CD14-positive monocyte (primary cell): Measurements from ENCODE around the gene TNFRSF19. TPM values are rescaled to one million over a fixed set of nuclear protein-coding genes. Genes with fewer than 3 reads are reported as not detected.

Experiments used
- DNase-seq, 3 donors: peaks; one replicate each; pipeline ENCODE4 v3.0.0-alpha.2; 2011 to 2022
- H2AFZ ChIP-seq: 2 replicates; pipeline ENCODE4 v1.6.0; 2012; ENCODE audit warnings: mild to moderate bottlenecking, low read depth, low read length, inconsistent platforms; ENCODE audit not compliant: insufficient read depth, poor library complexity, severe bottlenecking
- H3K27ac ChIP-seq, 2 donors: 1 replicate in 1 of 2; 2 replicates in 1 of 2; pipeline ENCODE4 v1.5.1; 2012 to 2013; ENCODE audit warnings: low read length in 2 of 2, control low read depth in 1 of 2, inconsistent platforms in 1 of 2, low read depth in 1 of 2, mild to moderate bottlenecking in 1 of 2
- H3K27me3 ChIP-seq, 2 donors: one replicate each; pipeline versions ENCODE4 v1.6.0 to v1.6.1; 2011 to 2013; ENCODE audit warnings: low read length in 2 of 2; ENCODE audit not compliant: control insufficient read depth in 2 of 2, insufficient read depth in 2 of 2
- H3K36me3 ChIP-seq, 2 donors: replicated peaks in 1 of 2; 1 replicate in 1 of 2; 2 replicates in 1 of 2; pipeline versions ENCODE4 v1.5.1 to v1.6.1; 2012 to 2013; ENCODE audit warnings: low read length in 2 of 2, control low read depth in 1 of 2, inconsistent platforms in 1 of 2, mild to moderate bottlenecking in 1 of 2; ENCODE audit not compliant: insufficient read depth in 2 of 2, control insufficient read depth in 1 of 2
- H3K4me1 ChIP-seq, 2 donors: 1 replicate in 1 of 2; 2 replicates in 1 of 2; pipeline versions ENCODE4 v1.5.1 to v1.6.1; 2012 to 2013; ENCODE audit warnings: low read length in 2 of 2, control low read depth in 1 of 2, inconsistent platforms in 1 of 2, mild to moderate bottlenecking in 1 of 2, moderate library complexity in 1 of 2; ENCODE audit not compliant: insufficient read depth in 2 of 2, control insufficient read depth in 1 of 2
- H3K4me2 ChIP-seq: replicated peaks from 2 replicates; pipeline ENCODE3; 2012; ENCODE audit warnings: low read length, moderate library complexity, mild to moderate bottlenecking; ENCODE audit not compliant: poor library complexity, severe bottlenecking; ENCODE audit errors: extremely low read depth
- H3K4me3 ChIP-seq, 3 experiments: fragments of 200-600 bp in 1 of 3; sonication (generic) in 1 of 3; replicated peaks in 1 of 3; 1 replicate in 2 of 3; 2 replicates in 1 of 3; pipeline ENCODE4 v1.5.1; 2011 to 2013; ENCODE audit warnings: low read length in 3 of 3, mild to moderate bottlenecking in 3 of 3, control low read depth in 2 of 3, low read depth in 2 of 3, inconsistent platforms in 1 of 3, moderate library complexity in 1 of 3
- H3K79me2 ChIP-seq: 2 replicates; pipeline ENCODE4 v1.6.0; 2012; ENCODE audit warnings: mild to moderate bottlenecking, control low read depth, inconsistent platforms, low read length, moderate library complexity; ENCODE audit not compliant: insufficient read depth
- H3K9ac ChIP-seq: 2 replicates; pipeline ENCODE4 v1.6.0; 2017; ENCODE audit warnings: low read length, mild to moderate bottlenecking; ENCODE audit not compliant: insufficient read depth, poor library complexity, severe bottlenecking
- H3K9me3 ChIP-seq, 2 donors: replicated peaks in 1 of 2; 1 replicate in 1 of 2; 2 replicates in 1 of 2; pipeline versions ENCODE4 v1.5.1 to v1.6.1; 2012 to 2013; ENCODE audit warnings: low read length in 2 of 2, control low read depth in 1 of 2; ENCODE audit not compliant: control insufficient read depth in 1 of 2, insufficient read depth in 1 of 2
- H4K20me1 ChIP-seq: 2 replicates; pipeline ENCODE4 v1.6.0; 2012; ENCODE audit warnings: mild to moderate bottlenecking, low read length, control low read depth, moderate library complexity; ENCODE audit not compliant: insufficient read depth
- H3K27ac Mint-ChIP-seq, 7 donors: one replicate each; pipeline ENCODE4 v1.8.0; 2020; ENCODE audit warnings: mild to moderate bottlenecking in 7 of 7, mixed read lengths in 7 of 7, moderate library complexity in 6 of 7, inconsistent platforms in 2 of 7
- H3K27me3 Mint-ChIP-seq, 3 donors: one replicate each; pipeline ENCODE4 v1.8.0; 2021 to 2022; ENCODE audit warnings: low read depth in 3 of 3, mild to moderate bottlenecking in 3 of 3, mixed read lengths in 3 of 3, moderate library complexity in 3 of 3, inconsistent platforms in 1 of 3
- H3K36me3 Mint-ChIP-seq, 2 donors: one replicate each; pipeline ENCODE4 v1.8.0; 2020; ENCODE audit warnings: mixed read lengths in 2 of 2, inconsistent platforms in 1 of 2, mild to moderate bottlenecking in 1 of 2
- H3K4me1 Mint-ChIP-seq: one replicate; pipeline ENCODE4 v1.8.0; 2020; ENCODE audit warnings: mild to moderate bottlenecking, mixed read lengths
- H3K4me3 Mint-ChIP-seq, 2 donors: one replicate each; pipeline ENCODE4 v1.8.0; 2020; ENCODE audit warnings: mild to moderate bottlenecking in 2 of 2, mixed read lengths in 2 of 2, moderate library complexity in 1 of 2
- H3K9me3 Mint-ChIP-seq, 7 donors: one replicate each; pipeline ENCODE4 v1.8.0; 2020 to 2022; ENCODE audit warnings: mixed read lengths in 7 of 7, mild to moderate bottlenecking in 6 of 7, moderate library complexity in 6 of 7, inconsistent platforms in 2 of 7
- WGBS: methylation state at CpG from one replicate; pipeline ENCODE4 v1.1.5; 2013; ENCODE audit warnings: missing lambda C conversion rate; ENCODE audit not compliant: insufficient coverage; 5-methylcytosine and 5-hydroxymethylcytosine counted together
- intact Hi-C, 2 donors: fragments of 100-400 bp; cut with micrococcal nuclease; formaldehyde crosslinking; loops; one replicate each; pipeline versions ENCODE4 v1.15.0 to v1.15.1; 2023
- polyA plus RNA-seq, 3 donors: library from polyadenylated mRNA; depleted of rRNA in 1 of 3; unstranded in 2 of 3; stranded (reverse) in 1 of 3; fragments of 300-500 nt in 2 of 3; fragments of >200 nt in 1 of 3; fragmentation: Illumina TruSeq in 2 of 3; gene quantifications; 1 replicate in 2 of 3; 2 replicates in 1 of 3; pipeline ENCODE4 v1.2.3, GENCODE V29; 2012 to 2021
- TF ChIP-seq, protein P1 (sequence below): fragments of 200-600 bp; IDR thresholded peaks from one replicate; pipeline ENCODE4 v1.8.0; 2022; ENCODE audit warnings: antibody characterized with exemption, mild to moderate bottlenecking

The TNFRSF19 gene
- polyA plus RNA-seq, 3 donors, result 0.11 TPM; not detected in 2

DNA sequence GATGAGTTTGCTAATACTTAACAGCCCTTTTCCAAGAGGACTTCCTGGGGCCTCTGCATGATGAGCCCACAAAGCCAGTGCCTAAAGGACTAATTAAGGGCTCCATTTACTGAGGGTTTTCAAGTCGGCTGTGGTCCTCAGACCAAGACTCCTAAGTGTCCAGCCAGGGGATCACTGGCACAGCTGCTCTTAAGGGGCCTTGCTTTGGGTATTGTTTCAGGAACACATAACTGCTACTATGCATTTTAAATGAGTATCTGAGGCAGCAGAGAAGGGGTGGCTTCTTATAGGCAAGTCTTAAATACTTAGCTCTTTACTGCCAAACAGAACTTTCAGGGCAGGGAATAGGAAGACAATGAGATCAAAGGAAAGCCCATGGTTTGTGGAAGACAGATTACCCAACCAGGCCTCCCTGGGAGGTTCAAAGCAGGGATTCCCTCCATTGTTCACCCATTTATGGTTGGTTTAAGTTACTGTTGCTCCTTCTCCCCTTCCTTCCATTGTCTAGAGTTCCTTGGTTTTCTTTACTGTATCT is 61.9 kb downstream of the TNFRSF19 start:
- Histone ChIP-seq H3K4me2 (no peak overlapping the region), H3K36me3 (no peaks in the 10 kb centered on the region), H3K27ac (no peak overlapping the region), H3K4me1 (peaks cover 6 to 8% of the 10 kb centered on the region in 2 donors), H3K9me3 (no peaks in the 10 kb centered on the region), H2AFZ (no peak overlapping the region), H3K79me2 (no peaks in the 10 kb centered on the region), H3K27me3 (no peaks in the 10 kb centered on the region), H4K20me1 (no peaks in the 10 kb centered on the region), H3K9ac (no peak overlapping the region), H3K4me3 (no peak overlapping the region)
- no peak for DNase-seq
- TF ChIP-seq, protein P1, sequence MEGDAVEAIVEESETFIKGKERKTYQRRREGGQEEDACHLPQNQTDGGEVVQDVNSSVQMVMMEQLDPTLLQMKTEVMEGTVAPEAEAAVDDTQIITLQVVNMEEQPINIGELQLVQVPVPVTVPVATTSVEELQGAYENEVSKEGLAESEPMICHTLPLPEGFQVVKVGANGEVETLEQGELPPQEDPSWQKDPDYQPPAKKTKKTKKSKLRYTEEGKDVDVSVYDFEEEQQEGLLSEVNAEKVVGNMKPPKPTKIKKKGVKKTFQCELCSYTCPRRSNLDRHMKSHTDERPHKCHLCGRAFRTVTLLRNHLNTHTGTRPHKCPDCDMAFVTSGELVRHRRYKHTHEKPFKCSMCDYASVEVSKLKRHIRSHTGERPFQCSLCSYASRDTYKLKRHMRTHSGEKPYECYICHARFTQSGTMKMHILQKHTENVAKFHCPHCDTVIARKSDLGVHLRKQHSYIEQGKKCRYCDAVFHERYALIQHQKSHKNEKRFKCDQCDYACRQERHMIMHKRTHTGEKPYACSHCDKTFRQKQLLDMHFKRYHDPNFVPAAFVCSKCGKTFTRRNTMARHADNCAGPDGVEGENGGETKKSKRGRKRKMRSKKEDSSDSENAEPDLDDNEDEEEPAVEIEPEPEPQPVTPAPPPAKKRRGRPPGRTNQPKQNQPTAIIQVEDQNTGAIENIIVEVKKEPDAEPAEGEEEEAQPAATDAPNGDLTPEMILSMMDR, result no peak
- H3K4me1 Mint-ChIP-seq, result peaks cover 14% of the 10 kb centered on the region
- H3K4me3 Mint-ChIP-seq, result no peak overlapping the region
- 82% methylated on average over 1 of the region's 1 CpG for WGBS
- H3K27ac Mint-ChIP-seq, result no peak overlapping the region
- peaks cover 0 to 4% (median 1%) of the 10 kb centered on the region in 3 donors for H3K27me3 Mint-ChIP-seq
- H3K9me3 Mint-ChIP-seq, result no peaks in the 10 kb centered on the region
- intact Hi-C loops, result no loop called here
- no peaks in the 10 kb centered on the region for H3K36me3 Mint-ChIP-seq

DNA sequence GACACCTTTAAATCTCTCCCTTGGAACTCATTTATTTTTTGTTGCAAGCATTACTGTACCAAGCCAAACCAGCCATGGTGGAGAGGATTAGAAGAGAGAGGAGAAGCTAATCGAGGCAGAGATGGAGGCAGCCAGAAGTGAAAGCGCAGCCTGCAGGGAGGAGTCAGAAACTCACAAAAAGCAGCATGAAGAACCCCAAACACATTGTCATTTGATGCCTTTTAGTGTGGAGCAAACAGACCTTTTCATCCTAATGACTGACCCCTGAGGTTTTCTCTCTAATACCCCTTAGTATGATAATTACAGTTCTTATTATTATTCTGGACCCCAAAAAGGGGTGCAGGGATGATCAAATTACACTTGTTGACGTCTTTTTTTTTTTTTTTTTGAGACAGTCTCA is 62.5 kb downstream of the TNFRSF19 start:
- peaks cover 19% of the 10 kb centered on the region for H3K4me1 Mint-ChIP-seq
- H3K4me1 ChIP-seq, result peaks cover 6 to 8% of the 10 kb centered on the region in 2 donors
- H3K36me3 ChIP-seq, result no peaks in the 10 kb centered on the region

More for the DNA sequence above, 62.5 kb downstream of the TNFRSF19 start:
- Mint-ChIP-seq H3K27me3 (peaks cover 0 to 1% (median 0%) of the 10 kb centered on the region in 3 donors), H3K4me3 (no peak overlapping the region), H3K9me3 (no peaks in the 10 kb centered on the region), H3K27ac (peak overlapping the region in 1 of 7 donors; percentile 35), H3K36me3 (no peaks in the 10 kb centered on the region)
- 90% methylated on average over 2 of the region's 3 CpGs for whole genome bisulfite sequencing
- H4K20me1 ChIP-seq, result no peaks in the 10 kb centered on the region
- no peaks in the 10 kb centered on the region for H3K27me3 ChIP-seq
- H2AFZ ChIP-seq, result no peak overlapping the region
- H3K9ac ChIP-seq, result no peak overlapping the region
- H3K4me2 ChIP-seq, result no peak overlapping the region
- H3K79me2 ChIP-seq, result no peaks in the 10 kb centered on the region
- intact Hi-C loops, result no loop called here
- DNase-seq, result no peak
- no peaks in the 10 kb centered on the region for H3K9me3 ChIP-seq
- no peak overlapping the region for H3K27ac ChIP-seq
- H3K4me3 ChIP-seq, result no peak overlapping the region
- TF ChIP-seq, protein P1, result no peak
